ENCODE results near the gene RABGAP1L.

DNA sequence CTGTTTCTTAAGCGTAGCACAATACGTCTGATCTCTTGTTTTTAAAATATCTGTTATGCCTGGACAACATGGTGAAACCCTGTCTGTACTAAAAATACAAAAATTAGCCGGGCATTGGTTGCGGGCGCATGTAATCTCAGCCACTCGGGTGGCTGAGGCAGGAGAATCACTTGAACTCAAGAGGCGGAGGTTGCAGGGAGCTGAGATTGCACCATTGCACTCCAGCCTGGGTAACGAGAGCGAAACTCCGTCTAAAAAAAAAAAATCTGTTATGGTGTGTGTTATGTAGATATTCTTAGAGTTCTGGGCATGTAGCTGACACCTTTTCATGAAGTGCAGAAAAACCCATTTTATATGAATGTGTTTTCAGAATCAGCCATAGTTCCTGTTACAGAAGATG lies 38.2 kb downstream of the RABGAP1L start:
- TF ChIP-seq ZNF558 (tag by site-specific recombination; IDR thresholded peaks at IDR 0.05): no peak
- TF ChIP-seq ZNF274 (IDR thresholded peaks at IDR 0.05; ENCODE audit: low read length): no peak
- TF ChIP-seq ZNF274 (tag by site-specific recombination; IDR thresholded peaks at IDR 0.05; ENCODE audit: borderline replicate concordance): no peak
- TF ChIP-seq CTCF (tag by site-specific recombination; IDR thresholded peaks at IDR 0.05): no peak
- TF ChIP-seq ZNF335 (tag by site-specific recombination; conservative IDR thresholded peaks at IDR 0.05): no peak
- TF ChIP-seq, protein P1, sequence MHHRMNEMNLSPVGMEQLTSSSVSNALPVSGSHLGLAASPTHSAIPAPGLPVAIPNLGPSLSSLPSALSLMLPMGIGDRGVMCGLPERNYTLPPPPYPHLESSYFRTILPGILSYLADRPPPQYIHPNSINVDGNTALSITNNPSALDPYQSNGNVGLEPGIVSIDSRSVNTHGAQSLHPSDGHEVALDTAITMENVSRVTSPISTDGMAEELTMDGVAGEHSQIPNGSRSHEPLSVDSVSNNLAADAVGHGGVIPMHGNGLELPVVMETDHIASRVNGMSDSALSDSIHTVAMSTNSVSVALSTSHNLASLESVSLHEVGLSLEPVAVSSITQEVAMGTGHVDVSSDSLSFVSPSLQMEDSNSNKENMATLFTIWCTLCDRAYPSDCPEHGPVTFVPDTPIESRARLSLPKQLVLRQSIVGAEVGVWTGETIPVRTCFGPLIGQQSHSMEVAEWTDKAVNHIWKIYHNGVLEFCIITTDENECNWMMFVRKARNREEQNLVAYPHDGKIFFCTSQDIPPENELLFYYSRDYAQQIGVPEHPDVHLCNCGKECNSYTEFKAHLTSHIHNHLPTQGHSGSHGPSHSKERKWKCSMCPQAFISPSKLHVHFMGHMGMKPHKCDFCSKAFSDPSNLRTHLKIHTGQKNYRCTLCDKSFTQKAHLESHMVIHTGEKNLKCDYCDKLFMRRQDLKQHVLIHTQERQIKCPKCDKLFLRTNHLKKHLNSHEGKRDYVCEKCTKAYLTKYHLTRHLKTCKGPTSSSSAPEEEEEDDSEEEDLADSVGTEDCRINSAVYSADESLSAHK (tag by site-specific recombination; IDR thresholded peaks at IDR 0.05): no peak
- TF ChIP-seq ZBTB20 (tag by site-specific recombination; IDR thresholded peaks at IDR 0.05): no peak
- TF ChIP-seq ZNF2 (tag by site-specific recombination; IDR thresholded peaks at IDR 0.05): no peak
- TF ChIP-seq ZNF600 (tag by site-specific recombination; IDR thresholded peaks at IDR 0.05): no peak
- TF ChIP-seq ZNF792 (tag by site-specific recombination; IDR thresholded peaks at IDR 0.05): no peak
- TF ChIP-seq ZNF394 (tag by site-specific recombination; IDR thresholded peaks at IDR 0.05; ENCODE audit: borderline replicate concordance): no peak
- TF ChIP-seq ZNF692 (tag by site-specific recombination; IDR thresholded peaks at IDR 0.05): no peak
- no peak for TF ChIP-seq ZNF768 (tag by site-specific recombination; IDR thresholded peaks at IDR 0.05)
- no peak for TF ChIP-seq ZNF121 (tag by site-specific recombination; IDR thresholded peaks at IDR 0.05)

All from HEK293 (cell line).